Keratinocyte (primary cell): Measurements from ENCODE around the gene ARPP19. TPM values are rescaled to one million over a fixed set of nuclear protein-coding genes. Genes with fewer than 3 reads are reported as not detected.

Experiments
- DNase-seq: peaks from one replicate; pipeline ENCODE4 v3.0.0-alpha.2; 2011; ENCODE audit warnings: low read depth, missing footprints, low spot score
- FAIRE-seq: peaks from 2 replicates; lab custom pipeline; 2011; peaks lifted over from hg19 to GRCh38; lab: Jason Lieb, UNC
- H2AFZ ChIP-seq: 2 replicates; pipeline ENCODE4 v1.6.0; 2012; ENCODE audit warnings: low read length, control low read depth, inconsistent platforms; ENCODE audit not compliant: control insufficient read depth
- H3K27ac ChIP-seq: 2 replicates; pipeline ENCODE4 v1.5.1; 2011; ENCODE audit warnings: low read length; ENCODE audit not compliant: control insufficient read depth, insufficient read depth
- H3K27me3 ChIP-seq: 3 replicates; pipeline ENCODE4 v1.6.0; 2011; ENCODE audit warnings: low read length; ENCODE audit not compliant: control insufficient read depth, insufficient read depth; ENCODE audit errors: extremely low read depth
- H3K36me3 ChIP-seq, 2 experiments: 2 replicates in 1 of 2; 3 replicates in 1 of 2; pipeline ENCODE4 v1.5.1; 2011; ENCODE audit warnings: low read length in 2 of 2, mild to moderate bottlenecking in 1 of 2; ENCODE audit not compliant: control insufficient read depth in 2 of 2, insufficient read depth in 2 of 2; ENCODE audit errors: extremely low read depth in 1 of 2
- H3K4me1 ChIP-seq: 3 replicates; pipeline ENCODE4 v1.5.1; 2011; ENCODE audit warnings: low read length; ENCODE audit not compliant: control insufficient read depth, insufficient read depth; ENCODE audit errors: extremely low read depth
- H3K4me2 ChIP-seq: 3 replicates; pipeline ENCODE4 v1.6.0; 2011; ENCODE audit warnings: low read depth, low read length; ENCODE audit not compliant: control insufficient read depth, insufficient read depth; ENCODE audit errors: extremely low read depth
- H3K4me3 ChIP-seq, 3 experiments: fragments of 200-600 bp in 1 of 3; sonication (generic) in 1 of 3; 2 replicates in 2 of 3; 3 replicates in 1 of 3; pipeline ENCODE4 v1.5.1; 2011 to 2016; ENCODE audit warnings: low read length in 3 of 3, mild to moderate bottlenecking in 3 of 3, control low read depth in 2 of 3, inconsistent platforms in 1 of 3, low read depth in 1 of 3, mixed read lengths in 1 of 3, mixed run types in 1 of 3, moderate library complexity in 1 of 3; ENCODE audit not compliant: control insufficient read depth in 2 of 3, insufficient read depth in 2 of 3; ENCODE audit errors: extremely low read depth in 1 of 3
- H3K79me2 ChIP-seq: 2 replicates; pipeline ENCODE4 v1.6.0; 2012; ENCODE audit warnings: low read length; ENCODE audit not compliant: control insufficient read depth, insufficient read depth
- H3K9ac ChIP-seq: 3 replicates; pipeline ENCODE4 v1.6.0; 2011; ENCODE audit warnings: low read length; ENCODE audit not compliant: control insufficient read depth, insufficient read depth; ENCODE audit errors: extremely low read depth
- H3K9me1 ChIP-seq: 3 replicates; pipeline ENCODE4 v1.6.0; 2011; ENCODE audit warnings: low read length; ENCODE audit not compliant: control insufficient read depth, insufficient read depth; ENCODE audit errors: extremely low read depth
- H3K9me3 ChIP-seq: 2 replicates; pipeline ENCODE4 v1.5.1; 2012; ENCODE audit warnings: low read depth, low read length; ENCODE audit not compliant: control insufficient read depth
- H4K20me1 ChIP-seq: 3 replicates; pipeline ENCODE4 v1.6.0; 2011; ENCODE audit warnings: low read length; ENCODE audit not compliant: control insufficient read depth, insufficient read depth; ENCODE audit errors: extremely low read depth
- CTCF ChIP-seq, 3 experiments: IDR thresholded peaks in 1 of 3; conservative IDR thresholded peaks in 1 of 3; optimal IDR thresholded peaks in 1 of 3; 2 replicates in 2 of 3; 3 replicates in 1 of 3; pipeline versions ENCODE3 to v1.5.1; 2011; ENCODE audit warnings: low read length in 3 of 3, mild to moderate bottlenecking in 3 of 3, moderate library complexity in 2 of 3, control low read depth in 1 of 3, inconsistent platforms in 1 of 3; ENCODE audit not compliant: insufficient read depth in 2 of 3; ENCODE audit errors: extremely low read depth in 1 of 3
- EZH2 ChIP-seq: IDR thresholded peaks from one replicate; pipeline ENCODE4 v1.6.1; 2012; ENCODE audit warnings: inconsistent platforms, mild to moderate bottlenecking, low read length, moderate library complexity
- dilution Hi-C: fragments of 300-500 bp; cut with MboI; formaldehyde crosslinking; loops from one replicate; pipeline ENCODE4 v1.7.0; 2020; ENCODE audit warnings: low sequenced_read_pairs; ENCODE audit not compliant: extremely low pct_ligation_motif_present
- polyA plus RNA-seq, 5 experiments: library from polyadenylated mRNA; depleted of rRNA in 3 of 5; stranded (reverse) in 3 of 5; stranded (forward) in 1 of 5; unstranded in 1 of 5; fragments of >200 nt; gene quantifications; 1 replicate in 1 of 5; 2 replicates in 3 of 5; 3 replicates in 1 of 5; pipeline versions ENCODE4 v1.2.1 to v1.2.3, GENCODE V29; 2011 to 2012; ENCODE audit warnings: missing spikeins in 2 of 5, low read depth in 1 of 5, low replicate concordance in 1 of 5

ARPP19 gene
- polyA plus RNA-seq, 1 donor (not counting 4 experiments of a cell fraction or from before 2014, with no cell fraction given), result 128 TPM

- dilution Hi-C loops, result no loop called here
- no peak overlapping the region for H3K9ac ChIP-seq
- H3K36me3 ChIP-seq, result no peaks in the 10 kb centered on the region
- DNase-seq, result no peak
- H3K4me2 ChIP-seq, result no peak overlapping the region
- H3K27me3 ChIP-seq, result no peaks in the 10 kb centered on the region
- H2AFZ ChIP-seq, result no peak overlapping the region
- H3K4me3 ChIP-seq, result no peak overlapping the region
- no peaks in the 10 kb centered on the region for H3K79me2 ChIP-seq
- no peaks in the 10 kb centered on the region for H3K9me1 ChIP-seq
- H3K4me1 ChIP-seq, result no peaks in the 10 kb centered on the region
- H4K20me1 ChIP-seq, result no peaks in the 10 kb centered on the region
- TF ChIP-seq EZH2, result no peak
- TF ChIP-seq CTCF (optimal IDR thresholded peaks at IDR 0.05 in 1 of 3, IDR thresholded peaks at IDR 0.05 in 1 of 3, conservative IDR thresholded peaks at IDR 0.05 in 1 of 3; ENCODE audit: extremely low read depth in 1 of 3, insufficient read depth in 2 of 3, low read length in 3 of 3), result no peak
- FAIRE-seq, result no peak
- H3K27ac ChIP-seq, result no peak overlapping the region
- no peaks in the 10 kb centered on the region for H3K9me3 ChIP-seq
These were observed 31.4 kb downstream of the ARPP19 start for GRCh38 chr15:52537459-52537858.

GRCh38 chr15:52532427-52532826 is 36.4 kb downstream of the ARPP19 start:
- dilution Hi-C loops, result no loop called here
- no peak for TF ChIP-seq EZH2
- TF ChIP-seq CTCF (optimal IDR thresholded peaks at IDR 0.05 in 1 of 3, IDR thresholded peaks at IDR 0.05 in 1 of 3, conservative IDR thresholded peaks at IDR 0.05 in 1 of 3; ENCODE audit: extremely low read depth in 1 of 3, insufficient read depth in 2 of 3, low read length in 3 of 3), result no peak
- FAIRE-seq, result no peak

More at GRCh38 chr15:52532427-52532826, 36.4 kb downstream of the ARPP19 start:
- DNase-seq, result no peak
- Histone ChIP-seq H3K9me1 (no peaks in the 10 kb centered on the region), H3K4me3 (no peak overlapping the region), H3K27me3 (no peaks in the 10 kb centered on the region), H3K9me3 (no peaks in the 10 kb centered on the region), H3K36me3 (no peaks in the 10 kb centered on the region), H3K79me2 (peaks cover 9% of the 10 kb centered on the region), H3K9ac (no peak overlapping the region), H2AFZ (no peak overlapping the region), H4K20me1 (no peaks in the 10 kb centered on the region), H3K4me2 (no peak overlapping the region), H3K27ac (no peak overlapping the region), H3K4me1 (peaks cover 11% of the 10 kb centered on the region)
